Activated T-cell treated with anti-CD3 and anti-CD28 coated beads for 1 hour (primary cell): Measurements from ENCODE around the gene ADARB2.
"Not testable (repeated sequence)": the region's sequence is repeated elsewhere in the genome, so short reads cannot be mapped to it uniquely, and the experiment has no call there.

Experiments
- DNase-seq: peaks from one replicate; pipeline ENCODE4 v3.0.0-alpha.2; 2020; ENCODE audit warnings: low read depth

Gene ADARB2

GRCh38 chr10:1737222-1738061 is at the start of gene ADARB2:
TSS of gene ADARB2 (minus strand) at chr10:1737525.
- DNase-seq = no peak

DNA sequence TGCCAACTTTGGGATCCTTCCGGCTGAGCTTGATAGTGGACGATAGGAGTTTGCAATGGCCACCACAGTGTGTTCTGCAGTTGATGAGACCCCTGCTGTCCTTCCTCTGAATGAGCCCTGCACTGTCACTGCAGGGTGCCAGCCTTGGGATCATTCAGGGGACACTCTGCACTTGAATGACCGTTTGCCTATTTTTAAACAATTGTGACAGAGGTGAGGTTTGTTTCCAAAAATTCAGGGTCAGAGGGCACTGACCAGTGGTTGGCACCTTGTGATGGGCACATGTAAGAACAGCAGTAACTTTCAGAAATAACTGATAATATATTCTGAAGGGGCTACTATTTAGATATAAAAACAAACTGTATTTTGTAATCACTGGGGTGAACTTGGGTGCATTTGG is 48.5 kb upstream of the ADARB2 start:
- DNase-seq = no peak

DNA sequence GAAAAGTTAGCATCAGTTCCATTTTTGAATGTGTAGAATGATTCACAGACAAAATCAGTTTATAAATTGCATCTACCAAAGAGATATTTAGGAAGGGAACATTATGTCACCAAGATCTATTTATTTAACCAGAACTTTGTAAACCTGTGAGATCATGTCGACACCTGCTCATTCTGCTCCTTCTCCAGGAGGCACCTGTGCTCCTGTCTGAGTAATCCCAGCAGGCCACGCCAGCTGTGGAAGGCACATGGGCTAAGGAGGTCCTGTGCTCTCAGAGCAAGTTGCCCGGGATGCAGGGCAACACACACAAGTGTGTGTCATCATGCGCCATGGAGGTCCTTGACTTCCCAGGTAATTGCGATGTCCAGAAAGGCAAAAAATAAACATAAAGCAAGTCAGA is 45.5 kb upstream of the ADARB2 start:
- DNase-seq = no peak

DNA sequence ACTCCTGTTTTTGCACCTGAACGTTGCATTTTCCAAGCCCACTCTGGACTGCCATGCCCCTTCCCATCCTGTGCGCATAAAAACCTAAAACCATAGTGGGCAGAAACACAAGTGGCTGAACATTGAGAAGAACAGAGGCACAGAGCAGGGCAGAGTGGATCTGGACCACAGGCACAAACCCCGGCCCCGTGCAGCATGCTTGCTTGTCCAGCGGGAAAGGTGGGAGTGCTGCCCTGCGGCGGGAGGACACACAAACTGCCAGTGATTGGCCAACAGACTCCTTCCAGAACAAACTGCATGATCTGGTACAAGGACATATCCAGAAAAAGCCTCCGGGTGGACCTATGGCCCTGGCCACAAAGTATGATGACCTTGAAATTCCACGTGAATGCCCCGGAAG is 42.5 kb upstream of the ADARB2 start:
- DNase-seq = no peak

- DNase-seq = no peak
Measured at GRCh38 chr10:1778375-1778969, 41.1 kb upstream of the ADARB2 start.

DNA sequence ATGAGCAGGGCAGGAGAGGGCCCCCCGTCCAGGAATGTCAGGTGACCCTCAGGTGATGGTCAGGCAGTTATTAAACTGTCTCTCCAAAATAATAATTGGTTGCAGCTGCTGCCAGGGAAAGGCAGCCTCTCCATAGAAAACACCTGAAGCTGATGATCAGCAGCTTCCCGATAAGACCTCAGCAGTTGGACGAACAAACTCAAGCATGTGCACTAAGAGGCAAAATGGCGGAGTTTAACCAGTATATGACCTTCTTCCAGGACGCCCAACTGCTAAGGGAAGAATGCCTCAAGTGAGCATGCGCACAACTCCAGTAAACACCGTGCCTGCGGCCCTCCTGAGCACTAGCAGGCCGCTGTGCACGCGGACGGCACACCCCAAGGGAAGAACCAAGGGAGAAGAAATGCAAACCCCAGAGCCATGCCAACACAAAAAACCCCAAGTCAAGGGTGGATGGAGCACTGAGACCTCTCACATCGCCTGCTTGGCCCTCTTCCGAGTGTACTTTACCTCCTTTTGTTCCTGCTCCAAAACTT is 38.9 kb upstream of the ADARB2 start:
- no peak for DNase-seq

- DNase-seq = no peak
Measured at GRCh38 chr10:1774796-1775195, 37.5 kb upstream of the ADARB2 start.

DNA sequence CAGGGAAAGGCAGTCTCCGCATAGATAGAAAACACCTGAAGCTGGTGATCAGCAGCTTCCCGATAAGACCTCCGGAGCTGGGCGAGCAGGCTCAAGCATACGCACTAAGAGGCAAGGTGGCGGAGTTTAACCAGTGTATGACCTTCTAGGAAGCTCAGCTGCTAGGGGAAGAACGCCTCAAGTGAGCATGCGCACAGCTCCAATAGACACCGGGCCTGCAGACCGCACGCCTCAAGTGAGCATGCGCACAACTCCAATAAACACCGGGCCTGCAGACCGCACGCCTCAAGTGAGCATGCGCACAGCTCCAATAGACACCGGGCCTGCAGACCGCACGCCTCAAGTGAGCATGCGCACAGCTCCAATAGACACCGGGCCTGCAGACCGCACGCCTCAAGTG is 35.9 kb upstream of the ADARB2 start:
- not testable (repeated sequence) for DNase-seq

- no peak for DNase-seq
Measured at GRCh38 chr10:1766049-1766448, 28.7 kb upstream of the ADARB2 start.

DNA sequence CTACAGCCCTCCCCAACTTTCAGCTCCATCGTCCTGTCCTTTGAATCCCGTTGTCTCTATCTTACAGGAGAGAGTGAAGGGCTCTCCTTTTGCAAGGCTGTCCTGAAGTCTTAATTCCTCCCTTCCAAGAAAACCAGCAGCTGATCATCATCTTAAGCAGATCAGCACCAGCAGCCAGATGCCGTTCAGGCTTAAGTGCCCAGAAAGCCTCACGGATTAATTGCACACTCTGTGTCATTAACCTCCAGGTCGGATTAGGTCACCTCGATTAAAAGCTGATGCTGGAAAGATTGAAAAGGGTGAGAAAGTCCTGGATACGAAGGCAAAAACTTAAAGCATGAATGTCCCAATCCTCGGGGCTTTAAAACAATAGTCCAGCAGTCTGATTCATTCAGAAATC is 24.8 kb upstream of the ADARB2 start:
- DNase-seq = no peak

GRCh38 chr10:1754506-1755153 is 17.3 kb upstream of the ADARB2 start:
- DNase-seq = no peak

GRCh38 chr10:1752153-1752552 is 14.8 kb upstream of the ADARB2 start:
- DNase-seq = no peak

DNA sequence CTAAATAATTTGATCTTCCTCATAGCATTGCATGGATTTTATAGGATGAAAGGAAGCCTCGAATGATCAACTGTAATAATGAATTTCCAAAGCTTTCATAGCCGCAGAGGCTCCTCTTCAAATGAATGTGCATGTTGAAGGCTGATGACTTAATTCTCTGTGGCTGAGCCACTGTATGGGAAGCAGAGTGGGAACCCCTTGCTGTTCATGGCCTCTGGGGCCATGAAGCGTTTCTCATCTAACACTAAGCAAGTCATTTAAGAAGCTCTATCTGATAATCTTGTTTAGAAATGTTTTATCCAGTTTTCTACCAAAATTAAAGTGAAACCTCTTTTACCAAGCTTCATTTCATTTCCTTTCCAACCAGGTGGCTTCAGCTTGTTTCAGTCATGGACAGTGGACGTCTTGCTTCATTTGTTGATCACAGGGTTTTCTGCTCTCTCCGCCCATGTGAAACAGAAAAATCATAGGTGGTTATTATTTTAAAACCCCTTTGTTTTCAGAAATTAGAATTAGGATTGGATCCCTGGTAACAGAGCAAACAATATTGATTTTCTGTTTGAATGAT is 10.3 kb upstream of the ADARB2 start:
- no peak for DNase-seq

GRCh38 chr10:1746796-1747195 is 9.5 kb upstream of the ADARB2 start:
- no peak for DNase-seq

DNA sequence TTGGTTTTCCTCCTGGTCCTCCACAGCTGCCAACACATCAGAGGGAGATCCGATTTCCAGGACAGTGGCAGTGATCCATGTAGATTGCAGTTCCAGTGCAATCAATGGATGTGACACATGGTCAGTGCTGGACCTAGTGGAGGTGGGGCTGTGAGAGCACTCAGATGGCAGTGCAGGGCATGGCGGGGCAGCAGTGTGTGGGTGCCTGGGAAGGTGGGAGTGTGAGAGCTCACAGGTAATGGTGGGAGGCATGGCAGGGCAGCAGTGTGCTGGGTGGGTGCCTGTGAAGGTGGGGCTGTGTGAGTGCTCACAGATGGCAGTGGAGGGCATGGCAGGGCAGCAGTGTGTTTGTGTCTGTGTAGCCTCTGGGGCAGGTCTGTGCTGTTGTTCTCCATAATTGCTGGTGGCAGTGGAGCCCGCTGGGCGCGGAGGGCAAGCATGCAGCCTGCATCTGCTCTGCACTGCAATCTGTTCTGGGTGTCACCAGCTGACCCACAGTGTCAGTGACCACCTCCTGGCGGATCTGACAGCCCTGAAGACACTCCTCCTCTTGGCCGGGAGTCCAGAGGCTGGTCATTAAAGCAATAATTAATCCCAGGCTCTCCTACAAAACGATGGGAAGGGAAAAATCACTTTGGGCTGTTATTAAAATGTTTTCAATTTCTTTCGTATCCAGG is 8.6 kb upstream of the ADARB2 start:
- DNase-seq = no peak

DNA sequence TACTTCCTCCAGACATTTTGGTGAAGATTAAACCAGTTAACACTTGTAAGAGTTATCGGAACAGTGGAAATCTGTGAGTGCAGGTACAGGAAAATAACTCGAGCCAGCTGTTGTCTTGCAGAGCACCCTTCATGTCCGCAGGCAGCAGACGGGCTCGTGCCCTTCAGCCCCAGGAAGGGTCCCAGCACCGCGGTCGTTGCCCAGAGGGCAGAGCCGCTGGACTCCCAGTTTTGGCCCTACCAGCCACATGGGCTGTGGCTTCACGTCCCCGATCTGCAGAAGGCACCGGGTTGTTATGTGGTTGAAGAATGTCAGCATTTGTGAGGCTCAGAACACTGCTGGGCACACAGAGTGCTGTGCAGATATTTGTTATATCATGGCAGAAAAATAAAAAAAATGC is 7.2 kb upstream of the ADARB2 start:
- DNase-seq = no peak

- no peak for DNase-seq
Measured at GRCh38 chr10:1743141-1743540, 5.8 kb upstream of the ADARB2 start.

DNA sequence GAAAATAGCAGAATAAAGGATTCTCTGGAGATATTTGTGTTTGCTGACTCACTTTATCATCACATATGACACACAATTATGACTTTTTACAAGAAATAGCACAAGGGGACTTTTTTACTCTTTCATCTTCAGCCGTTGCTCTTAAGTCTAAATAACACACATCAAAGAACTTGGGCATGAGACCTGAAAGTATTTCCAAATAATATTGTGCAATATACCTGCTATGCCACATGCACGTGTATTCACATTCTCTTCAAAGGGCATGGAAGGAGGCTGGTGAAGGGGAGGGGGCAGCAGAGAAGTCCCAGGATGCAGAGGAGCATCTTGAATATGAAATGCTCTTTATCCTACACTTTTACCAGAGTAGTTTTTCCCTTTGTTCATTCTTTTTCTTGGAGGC is 4.1 kb upstream of the ADARB2 start:
- DNase-seq = no peak

DNA sequence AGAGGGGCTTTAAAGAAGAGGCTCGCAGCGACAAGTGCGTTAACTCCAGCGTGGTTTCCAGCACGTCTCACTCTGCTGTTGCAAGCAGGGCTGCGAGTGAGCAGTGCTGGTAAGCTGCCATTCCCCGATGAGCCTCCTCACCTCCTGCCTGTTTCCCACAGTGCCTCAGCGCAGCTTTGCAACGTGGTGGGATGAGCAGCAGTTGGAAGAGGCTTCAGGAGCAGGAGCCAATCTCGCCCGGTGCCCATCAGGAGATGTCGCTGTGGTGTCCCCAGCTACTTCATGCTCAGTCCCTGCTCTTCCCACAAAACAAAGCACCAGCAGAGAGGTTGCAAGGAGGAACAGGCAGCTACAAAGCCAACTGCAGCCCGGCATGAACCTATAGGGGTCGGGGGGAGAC is 2.4 kb upstream of the ADARB2 start:
- no peak for DNase-seq

DNA sequence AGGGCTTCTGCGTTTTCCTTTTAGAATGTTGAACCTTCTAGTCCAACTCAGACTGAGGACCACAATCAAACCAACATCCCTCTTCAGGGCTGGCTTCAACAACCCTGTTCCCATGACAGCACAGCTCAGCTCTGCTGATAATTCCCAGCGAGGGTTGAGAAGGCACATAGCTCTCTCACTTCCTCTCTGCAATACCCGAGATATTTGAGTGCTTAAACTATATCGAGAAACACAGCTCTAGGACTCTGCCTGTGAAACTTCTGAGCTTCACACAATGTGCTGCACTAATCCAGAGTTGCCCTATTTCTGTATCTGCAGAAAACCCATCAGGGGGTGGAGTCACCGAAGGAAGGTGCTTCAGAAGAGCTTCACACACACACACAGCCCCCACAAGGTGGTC is 1.6 kb upstream of the ADARB2 start:
- no peak for DNase-seq

DNA sequence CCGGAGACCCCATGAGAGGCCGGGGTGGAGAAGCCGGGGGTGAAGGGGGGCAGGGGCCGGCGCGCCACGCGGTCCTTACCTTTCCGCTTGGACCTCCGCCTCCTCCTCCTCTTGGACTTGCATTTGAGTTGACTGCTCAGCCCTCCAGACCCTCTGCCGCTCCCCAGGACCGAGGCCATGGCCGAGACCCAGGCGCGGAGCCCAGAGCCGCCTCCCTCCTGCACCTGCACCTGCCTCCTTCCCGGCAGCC is 428 bp downstream of the ADARB2 start:
- DNase-seq = no peak

- no peak for DNase-seq
Measured at GRCh38 chr10:1736144-1736971, 967 bp downstream of the ADARB2 start.
